Measurements from ENCODE around the gene NFKB1. TPM values are rescaled to one million over a fixed set of nuclear protein-coding genes. Genes with fewer than 3 reads are reported as not detected.

NFKB1 gene
- total and polyA plus RNA-seq, 10 of the 15 experiments (the other 5 are each of a cell fraction or from before 2014, with no cell fraction given) = 8.7 to 110 (median 57.3) TPM

DNA sequence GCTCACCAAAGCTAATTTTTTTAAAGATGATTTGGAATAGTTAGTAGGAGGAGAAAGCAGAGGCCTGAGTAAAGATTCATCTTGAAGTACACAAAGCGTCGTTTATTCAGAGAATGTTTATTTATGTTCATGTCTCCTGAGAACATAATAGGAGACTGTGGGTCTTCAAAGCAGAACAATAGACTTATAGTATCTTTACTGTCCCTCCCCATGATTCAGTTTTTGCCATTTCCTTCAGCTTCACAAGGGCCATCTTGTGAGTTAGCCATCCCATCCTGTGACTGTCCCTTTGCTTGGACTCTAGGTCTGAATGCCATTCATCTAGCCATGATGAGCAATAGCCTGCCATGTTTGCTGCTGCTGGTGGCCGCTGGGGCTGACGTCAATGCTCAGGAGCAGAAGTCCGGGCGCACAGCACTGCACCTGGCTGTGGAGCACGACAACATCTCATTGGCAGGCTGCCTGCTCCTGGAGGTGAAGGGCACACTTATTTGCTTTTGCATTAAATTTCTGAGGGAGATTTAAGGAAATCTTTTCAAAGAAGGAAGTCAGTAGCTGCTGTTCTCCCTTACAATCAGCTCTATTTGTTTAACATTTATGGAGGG, 105.8 kb downstream of the NFKB1 start:
- TF ChIP-seq ETV6 (conservative IDR thresholded peaks at IDR 0.05 in 1 of 2, IDR thresholded peaks at IDR 0.05 in 1 of 2; ENCODE audit: borderline replicate concordance in 1 of 2, low read depth in 1 of 2) (no peak), NFXL1 (IDR thresholded peaks at IDR 0.05; ENCODE audit: borderline replicate concordance) (no peak), FOXK2 (IDR thresholded peaks at IDR 0.05) (no peak), IKZF1 (conservative IDR thresholded peaks at IDR 0.05) (no peak), HCFC1 (IDR thresholded peaks at IDR 0.05; ENCODE audit: low read length) (no peak), TCF12 (IDR thresholded peaks at IDR 0.05; ENCODE audit: low read depth, low read length) (no peak)
- TF ChIP-seq, protein P1, sequence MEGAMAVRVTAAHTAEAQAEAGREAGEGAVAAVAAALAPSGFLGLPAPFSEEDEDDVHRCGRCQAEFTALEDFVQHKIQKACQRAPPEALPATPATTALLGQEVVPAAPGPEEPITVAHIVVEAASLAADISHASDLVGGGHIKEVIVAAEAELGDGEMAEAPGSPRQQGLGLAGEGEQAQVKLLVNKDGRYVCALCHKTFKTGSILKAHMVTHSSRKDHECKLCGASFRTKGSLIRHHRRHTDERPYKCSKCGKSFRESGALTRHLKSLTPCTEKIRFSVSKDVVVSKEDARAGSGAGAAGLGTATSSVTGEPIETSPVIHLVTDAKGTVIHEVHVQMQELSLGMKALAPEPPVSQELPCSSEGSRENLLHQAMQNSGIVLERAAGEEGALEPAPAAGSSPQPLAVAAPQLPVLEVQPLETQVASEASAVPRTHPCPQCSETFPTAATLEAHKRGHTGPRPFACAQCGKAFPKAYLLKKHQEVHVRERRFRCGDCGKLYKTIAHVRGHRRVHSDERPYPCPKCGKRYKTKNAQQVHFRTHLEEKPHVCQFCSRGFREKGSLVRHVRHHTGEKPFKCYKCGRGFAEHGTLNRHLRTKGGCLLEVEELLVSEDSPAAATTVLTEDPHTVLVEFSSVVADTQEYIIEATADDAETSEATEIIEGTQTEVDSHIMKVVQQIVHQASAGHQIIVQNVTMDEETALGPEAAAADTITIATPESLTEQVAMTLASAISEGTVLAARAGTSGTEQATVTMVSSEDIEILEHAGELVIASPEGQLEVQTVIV (IDR thresholded peaks at IDR 0.05; ENCODE audit: borderline replicate concordance, partially characterized antibody) = no peak
- Histone ChIP-seq H3K36me3 (ENCODE audit: control insufficient read depth in 2 of 2, insufficient read depth in 2 of 2, low read length in 1 of 2) (peaks cover 24 to 54% of the 10 kb centered on the region in 2 experiments), H3K4me1 (ENCODE audit: control insufficient read depth, insufficient read depth, low read length) (no peaks in the 10 kb centered on the region), H4K20me1 (ENCODE audit: control insufficient read depth, insufficient read depth) (no peaks in the 10 kb centered on the region), H3K4me3 (no peak overlapping the region), H3K4me2 (ENCODE audit: control insufficient read depth, insufficient read depth) (no peak overlapping the region), H2AFZ (ENCODE audit: control insufficient read depth, low read depth, low read length) (no peak overlapping the region), H3K9me3 (replicated peaks; ENCODE audit: control insufficient read depth, insufficient read depth, low read length) (no peaks in the 10 kb centered on the region), H3K27me3 (replicated peaks in 1 of 2; ENCODE audit: control insufficient read depth in 2 of 2, insufficient read depth in 2 of 2, low read length in 1 of 2) (no peaks in the 10 kb centered on the region), H3K9ac (ENCODE audit: control insufficient read depth, insufficient read depth, low read length) (no peak overlapping the region), H3K27ac (ENCODE audit: control insufficient read depth, insufficient read depth) (no peak overlapping the region), H3K79me2 (ENCODE audit: control insufficient read depth, insufficient read depth, low read length) (no peaks in the 10 kb centered on the region)
- ATAC-seq (no peak), DNase-seq (ENCODE audit: low read depth, low spot score) (no peak), FAIRE-seq (no peak)
- BruUV-seq (replicated peaks) = no TSS peak
- WGBS (ENCODE audit: insufficient coverage, insufficient replicate concordance, low lambda C conversion rate, missing lambda C conversion rate) = 98% methylated on average over 7 of the region's 7 CpGs
- CTCF ChIA-PET = interaction anchor here (1.0 to 1.3 kb wide), 2 partner anchors 60 to 159 kb away, joined by 3 read pairs; no protein-coding TSS in a partner anchor
- RAD21 ChIA-PET (ENCODE audit: unreplicated experiment) = no interaction called here
- in situ Hi-C loops (cut with MboI) = no loop called here
- intact Hi-C loops (cut with micrococcal nuclease; ENCODE audit: unreplicated experiment) = no loop called here
- POLR2A ChIA-PET = no interaction called here
- SMC1A ChIA-PET (ENCODE audit: uncharacterized antibody, unreplicated experiment) = interaction anchor here (0.9 to 1.4 kb wide), 2 partner anchors 14 to 128 kb away, joined by 3 to 4 read pairs; no protein-coding TSS in a partner anchor
